ENCODE measurements around the gene SCAPER.

DNA sequence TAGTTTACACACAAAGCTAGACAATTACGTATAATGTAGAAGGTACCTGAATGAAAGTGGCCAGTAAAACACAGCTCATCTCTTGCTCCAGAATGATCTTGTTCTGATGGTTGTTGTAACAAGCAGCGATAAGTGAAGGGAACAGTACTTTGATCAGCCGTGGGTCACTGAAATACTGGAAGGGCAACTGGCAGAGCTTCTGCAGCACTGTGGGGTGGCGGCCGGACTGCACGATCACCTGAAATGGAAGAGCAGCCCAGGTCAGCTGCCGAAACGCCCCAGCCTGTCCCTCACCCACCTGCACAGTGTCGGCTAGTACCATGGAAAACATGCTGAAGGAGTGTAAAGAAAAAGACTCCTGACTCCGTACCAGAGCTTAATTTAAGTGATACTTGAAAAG is 551.2 kb downstream of the SCAPER start:
- TF ChIP-seq POLR2A (IDR thresholded peaks at IDR 0.05; ENCODE audit: borderline replicate concordance, extremely low read depth, insufficient read depth, insufficient read length): no peak
- TF ChIP-seq, protein P1, sequence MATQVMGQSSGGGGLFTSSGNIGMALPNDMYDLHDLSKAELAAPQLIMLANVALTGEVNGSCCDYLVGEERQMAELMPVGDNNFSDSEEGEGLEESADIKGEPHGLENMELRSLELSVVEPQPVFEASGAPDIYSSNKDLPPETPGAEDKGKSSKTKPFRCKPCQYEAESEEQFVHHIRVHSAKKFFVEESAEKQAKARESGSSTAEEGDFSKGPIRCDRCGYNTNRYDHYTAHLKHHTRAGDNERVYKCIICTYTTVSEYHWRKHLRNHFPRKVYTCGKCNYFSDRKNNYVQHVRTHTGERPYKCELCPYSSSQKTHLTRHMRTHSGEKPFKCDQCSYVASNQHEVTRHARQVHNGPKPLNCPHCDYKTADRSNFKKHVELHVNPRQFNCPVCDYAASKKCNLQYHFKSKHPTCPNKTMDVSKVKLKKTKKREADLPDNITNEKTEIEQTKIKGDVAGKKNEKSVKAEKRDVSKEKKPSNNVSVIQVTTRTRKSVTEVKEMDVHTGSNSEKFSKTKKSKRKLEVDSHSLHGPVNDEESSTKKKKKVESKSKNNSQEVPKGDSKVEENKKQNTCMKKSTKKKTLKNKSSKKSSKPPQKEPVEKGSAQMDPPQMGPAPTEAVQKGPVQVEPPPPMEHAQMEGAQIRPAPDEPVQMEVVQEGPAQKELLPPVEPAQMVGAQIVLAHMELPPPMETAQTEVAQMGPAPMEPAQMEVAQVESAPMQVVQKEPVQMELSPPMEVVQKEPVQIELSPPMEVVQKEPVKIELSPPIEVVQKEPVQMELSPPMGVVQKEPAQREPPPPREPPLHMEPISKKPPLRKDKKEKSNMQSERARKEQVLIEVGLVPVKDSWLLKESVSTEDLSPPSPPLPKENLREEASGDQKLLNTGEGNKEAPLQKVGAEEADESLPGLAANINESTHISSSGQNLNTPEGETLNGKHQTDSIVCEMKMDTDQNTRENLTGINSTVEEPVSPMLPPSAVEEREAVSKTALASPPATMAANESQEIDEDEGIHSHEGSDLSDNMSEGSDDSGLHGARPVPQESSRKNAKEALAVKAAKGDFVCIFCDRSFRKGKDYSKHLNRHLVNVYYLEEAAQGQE (IDR thresholded peaks at IDR 0.05; ENCODE audit: low read depth): no peak
- no peak for TF ChIP-seq EZH2 (IDR thresholded peaks at IDR 0.05)
- TF ChIP-seq, protein P2, sequence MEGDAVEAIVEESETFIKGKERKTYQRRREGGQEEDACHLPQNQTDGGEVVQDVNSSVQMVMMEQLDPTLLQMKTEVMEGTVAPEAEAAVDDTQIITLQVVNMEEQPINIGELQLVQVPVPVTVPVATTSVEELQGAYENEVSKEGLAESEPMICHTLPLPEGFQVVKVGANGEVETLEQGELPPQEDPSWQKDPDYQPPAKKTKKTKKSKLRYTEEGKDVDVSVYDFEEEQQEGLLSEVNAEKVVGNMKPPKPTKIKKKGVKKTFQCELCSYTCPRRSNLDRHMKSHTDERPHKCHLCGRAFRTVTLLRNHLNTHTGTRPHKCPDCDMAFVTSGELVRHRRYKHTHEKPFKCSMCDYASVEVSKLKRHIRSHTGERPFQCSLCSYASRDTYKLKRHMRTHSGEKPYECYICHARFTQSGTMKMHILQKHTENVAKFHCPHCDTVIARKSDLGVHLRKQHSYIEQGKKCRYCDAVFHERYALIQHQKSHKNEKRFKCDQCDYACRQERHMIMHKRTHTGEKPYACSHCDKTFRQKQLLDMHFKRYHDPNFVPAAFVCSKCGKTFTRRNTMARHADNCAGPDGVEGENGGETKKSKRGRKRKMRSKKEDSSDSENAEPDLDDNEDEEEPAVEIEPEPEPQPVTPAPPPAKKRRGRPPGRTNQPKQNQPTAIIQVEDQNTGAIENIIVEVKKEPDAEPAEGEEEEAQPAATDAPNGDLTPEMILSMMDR (IDR thresholded peaks at IDR 0.05 in 2 of 3, conservative IDR thresholded peaks at IDR 0.05 in 1 of 3; ENCODE audit: borderline replicate concordance in 1 of 3, insufficient read depth in 1 of 3, low read depth in 2 of 3, low read length in 2 of 3): no peak
- no peak for TF ChIP-seq JUND (IDR thresholded peaks at IDR 0.05)
- TF ChIP-seq EZH2phosphoT487 (IDR thresholded peaks at IDR 0.05; ENCODE audit: borderline replicate concordance): no peak
- no peak for TF ChIP-seq POLR2AphosphoS5 (IDR thresholded peaks at IDR 0.05; ENCODE audit: low read depth, low read length)
- TF ChIP-seq CBX3 (IDR thresholded peaks at IDR 0.05; ENCODE audit: low read depth): no peak
- no peak for TF ChIP-seq YY1 (IDR thresholded peaks at IDR 0.05; ENCODE audit: extremely low read depth, insufficient replicate concordance, low read depth, low read length)
- TF ChIP-seq, protein P3, sequence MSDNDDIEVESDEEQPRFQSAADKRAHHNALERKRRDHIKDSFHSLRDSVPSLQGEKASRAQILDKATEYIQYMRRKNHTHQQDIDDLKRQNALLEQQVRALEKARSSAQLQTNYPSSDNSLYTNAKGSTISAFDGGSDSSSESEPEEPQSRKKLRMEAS (IDR thresholded peaks at IDR 0.05): no peak
- TF ChIP-seq, protein P4, sequence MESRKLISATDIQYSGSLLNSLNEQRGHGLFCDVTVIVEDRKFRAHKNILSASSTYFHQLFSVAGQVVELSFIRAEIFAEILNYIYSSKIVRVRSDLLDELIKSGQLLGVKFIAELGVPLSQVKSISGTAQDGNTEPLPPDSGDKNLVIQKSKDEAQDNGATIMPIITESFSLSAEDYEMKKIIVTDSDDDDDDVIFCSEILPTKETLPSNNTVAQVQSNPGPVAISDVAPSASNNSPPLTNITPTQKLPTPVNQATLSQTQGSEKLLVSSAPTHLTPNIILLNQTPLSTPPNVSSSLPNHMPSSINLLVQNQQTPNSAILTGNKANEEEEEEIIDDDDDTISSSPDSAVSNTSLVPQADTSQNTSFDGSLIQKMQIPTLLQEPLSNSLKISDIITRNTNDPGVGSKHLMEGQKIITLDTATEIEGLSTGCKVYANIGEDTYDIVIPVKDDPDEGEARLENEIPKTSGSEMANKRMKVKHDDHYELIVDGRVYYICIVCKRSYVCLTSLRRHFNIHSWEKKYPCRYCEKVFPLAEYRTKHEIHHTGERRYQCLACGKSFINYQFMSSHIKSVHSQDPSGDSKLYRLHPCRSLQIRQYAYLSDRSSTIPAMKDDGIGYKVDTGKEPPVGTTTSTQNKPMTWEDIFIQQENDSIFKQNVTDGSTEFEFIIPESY (IDR thresholded peaks at IDR 0.05; ENCODE audit: extremely low read depth, insufficient replicate concordance, low read length): no peak

All from HCT116 (cell line).